ENCODE data around the gene FAT1.

GRCh38 chr4:186602978-186603377 lies 120.7 kb downstream of the FAT1 start:
- TF ChIP-seq HDGF (IDR thresholded peaks at IDR 0.05; ENCODE audit: borderline replicate concordance) (no peak), SP1 (IDR thresholded peaks at IDR 0.05) (no peak), ARNT (IDR thresholded peaks at IDR 0.05) (no peak), PKNOX1 (IDR thresholded peaks at IDR 0.05) (no peak), CTBP1 (IDR thresholded peaks at IDR 0.05; ENCODE audit: borderline replicate concordance) (no peak)
